ENCODE results near the gene CYP26B1. TPM values are rescaled to one million over a fixed set of nuclear protein-coding genes. Genes with fewer than 3 reads are reported as not detected.

Gene CYP26B1
- total RNA-seq, 1 donor from 2014 or later: 1.1 TPM

DNA sequence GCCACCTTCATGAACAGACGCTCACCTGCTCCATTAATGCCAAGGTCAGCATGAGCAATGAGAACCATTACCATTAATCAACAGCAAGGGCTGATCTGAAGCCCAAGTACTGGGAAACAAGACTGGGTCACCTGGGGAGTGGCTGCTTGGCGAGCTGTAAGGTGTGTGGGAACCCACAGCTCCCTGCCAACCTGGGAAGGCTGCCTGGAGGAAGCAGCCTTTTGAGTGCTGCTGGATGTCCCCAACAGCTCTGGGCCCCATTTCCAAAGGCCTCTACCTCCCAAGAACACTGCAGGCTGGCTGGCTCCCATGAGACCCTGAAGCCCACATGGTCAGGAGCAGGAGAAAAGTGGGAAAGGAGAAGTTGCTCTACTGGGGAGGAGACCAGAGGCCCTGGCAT, 62.1 kb downstream of the CYP26B1 start:
- no peak for DNase-seq (ENCODE audit: low read depth)
- H3K27me3 ChIP-seq (ENCODE audit: control insufficient read depth, insufficient read depth, low read length): no peaks in the 10 kb centered on the region
- no peaks in the 10 kb centered on the region for H3K36me3 ChIP-seq (ENCODE audit: control insufficient read depth, insufficient read depth, low read length)
- TF ChIP-seq, protein P1, sequence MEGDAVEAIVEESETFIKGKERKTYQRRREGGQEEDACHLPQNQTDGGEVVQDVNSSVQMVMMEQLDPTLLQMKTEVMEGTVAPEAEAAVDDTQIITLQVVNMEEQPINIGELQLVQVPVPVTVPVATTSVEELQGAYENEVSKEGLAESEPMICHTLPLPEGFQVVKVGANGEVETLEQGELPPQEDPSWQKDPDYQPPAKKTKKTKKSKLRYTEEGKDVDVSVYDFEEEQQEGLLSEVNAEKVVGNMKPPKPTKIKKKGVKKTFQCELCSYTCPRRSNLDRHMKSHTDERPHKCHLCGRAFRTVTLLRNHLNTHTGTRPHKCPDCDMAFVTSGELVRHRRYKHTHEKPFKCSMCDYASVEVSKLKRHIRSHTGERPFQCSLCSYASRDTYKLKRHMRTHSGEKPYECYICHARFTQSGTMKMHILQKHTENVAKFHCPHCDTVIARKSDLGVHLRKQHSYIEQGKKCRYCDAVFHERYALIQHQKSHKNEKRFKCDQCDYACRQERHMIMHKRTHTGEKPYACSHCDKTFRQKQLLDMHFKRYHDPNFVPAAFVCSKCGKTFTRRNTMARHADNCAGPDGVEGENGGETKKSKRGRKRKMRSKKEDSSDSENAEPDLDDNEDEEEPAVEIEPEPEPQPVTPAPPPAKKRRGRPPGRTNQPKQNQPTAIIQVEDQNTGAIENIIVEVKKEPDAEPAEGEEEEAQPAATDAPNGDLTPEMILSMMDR (IDR thresholded peaks at IDR 0.05; ENCODE audit: insufficient read depth, low read length, poor library complexity, severe bottlenecking): no peak
- no peak overlapping the region for H3K4me3 ChIP-seq (ENCODE audit: low read depth, low read length)

DNA sequence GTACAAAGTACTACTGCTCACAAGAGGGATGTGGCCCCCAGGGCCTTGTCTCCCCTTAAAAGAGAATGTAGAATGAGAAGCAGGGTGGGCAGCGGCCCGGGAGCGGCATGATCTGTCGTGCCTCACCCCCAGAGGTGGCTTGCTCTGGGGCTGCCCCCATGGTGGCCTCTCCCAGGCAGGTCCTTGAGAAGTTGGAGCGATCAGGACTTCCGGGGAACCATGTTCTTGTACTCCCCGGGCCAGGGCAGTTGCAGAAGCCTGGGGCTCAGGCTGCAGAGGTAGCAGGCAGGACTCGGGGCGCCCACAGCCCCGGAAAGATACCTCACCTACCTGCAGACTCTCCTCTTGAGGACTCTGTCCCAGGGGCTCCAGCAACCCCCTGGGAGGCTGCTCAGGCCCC, 62.6 kb downstream of the CYP26B1 start:
- TF ChIP-seq, protein P1 (IDR thresholded peaks at IDR 0.05; ENCODE audit: insufficient read depth, low read length, poor library complexity, severe bottlenecking): no peak
- H3K27me3 ChIP-seq (ENCODE audit: control insufficient read depth, insufficient read depth, low read length): no peaks in the 10 kb centered on the region
- DNase-seq (ENCODE audit: low read depth): no peak
- no peak overlapping the region for H3K4me3 ChIP-seq (ENCODE audit: low read depth, low read length)
- no peaks in the 10 kb centered on the region for H3K36me3 ChIP-seq (ENCODE audit: control insufficient read depth, insufficient read depth, low read length)

DNA sequence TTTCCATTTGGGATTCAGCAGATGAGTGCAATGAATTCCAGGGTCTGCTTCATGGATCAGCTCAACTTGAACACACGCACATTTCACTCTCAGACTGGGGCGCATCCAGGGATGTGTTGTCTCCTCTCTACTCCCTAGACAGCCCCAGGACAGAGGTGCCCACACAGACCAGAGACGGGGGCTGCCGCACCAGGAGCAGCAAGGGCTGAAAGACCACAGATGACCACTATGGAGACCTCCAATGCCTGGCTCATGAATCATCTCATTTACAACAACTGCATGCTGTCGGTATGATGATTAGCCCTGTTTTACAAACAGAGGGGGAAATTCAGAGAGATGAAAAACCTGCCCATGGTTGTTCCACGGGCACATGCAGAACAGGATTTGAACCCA, 63.1 kb downstream of the CYP26B1 start:
- DNase-seq (ENCODE audit: low read depth): no peak
- TF ChIP-seq, protein P1 (IDR thresholded peaks at IDR 0.05; ENCODE audit: insufficient read depth, low read length, poor library complexity, severe bottlenecking): no peak
- Histone ChIP-seq H3K36me3 (ENCODE audit: control insufficient read depth, insufficient read depth, low read length) (no peaks in the 10 kb centered on the region), H3K4me3 (ENCODE audit: low read depth, low read length) (no peak overlapping the region), H3K27me3 (ENCODE audit: control insufficient read depth, insufficient read depth, low read length) (no peaks in the 10 kb centered on the region)

DNA sequence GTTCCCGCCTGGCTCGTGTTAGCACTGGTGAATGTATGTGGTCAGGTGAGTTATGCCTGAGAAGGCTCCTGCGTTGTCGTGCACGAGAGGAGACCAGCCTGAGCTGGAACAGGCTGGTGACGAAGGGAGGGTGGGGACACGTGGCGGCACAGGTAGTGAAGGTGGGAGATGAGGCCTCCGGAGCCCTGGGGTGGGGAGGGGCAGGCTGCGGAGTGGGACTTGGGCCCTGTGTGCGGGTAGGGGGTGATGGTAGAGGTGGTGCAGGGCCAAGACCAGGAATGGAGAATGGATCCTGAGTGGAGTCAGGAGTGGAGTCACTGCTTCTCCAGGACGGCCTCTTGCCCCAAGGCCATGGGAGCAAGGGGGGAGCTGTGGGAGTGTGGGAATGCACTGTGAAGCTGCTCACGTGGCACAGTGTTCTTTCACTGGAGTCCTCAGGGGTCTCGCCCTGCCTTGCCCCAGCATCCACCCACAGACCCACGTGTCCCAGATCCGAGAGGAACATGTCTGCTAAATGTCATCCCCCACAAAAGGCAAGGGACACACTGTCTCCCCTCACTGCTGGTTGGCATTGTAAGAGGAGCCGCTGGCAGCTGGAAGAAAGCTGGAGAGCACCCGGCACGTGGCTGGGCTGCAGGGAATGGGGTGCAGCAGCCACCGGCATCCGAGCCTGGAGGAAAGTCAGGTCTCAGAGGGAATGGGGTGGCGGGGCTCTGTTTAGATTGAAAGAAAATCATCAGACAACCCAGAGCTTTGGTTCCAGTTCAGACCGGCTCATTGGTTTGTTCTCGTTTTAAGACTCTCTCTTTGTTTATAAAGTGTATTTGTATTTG, 63.7 kb downstream of the CYP26B1 start:
- no peak overlapping the region for H3K4me3 ChIP-seq (ENCODE audit: low read depth, low read length)
- TF ChIP-seq, protein P1 (IDR thresholded peaks at IDR 0.05; ENCODE audit: insufficient read depth, low read length, poor library complexity, severe bottlenecking): no peak
- H3K27me3 ChIP-seq (ENCODE audit: control insufficient read depth, insufficient read depth, low read length): no peaks in the 10 kb centered on the region
- H3K36me3 ChIP-seq (ENCODE audit: control insufficient read depth, insufficient read depth, low read length): no peaks in the 10 kb centered on the region
- no peak for DNase-seq (ENCODE audit: low read depth)

DNA sequence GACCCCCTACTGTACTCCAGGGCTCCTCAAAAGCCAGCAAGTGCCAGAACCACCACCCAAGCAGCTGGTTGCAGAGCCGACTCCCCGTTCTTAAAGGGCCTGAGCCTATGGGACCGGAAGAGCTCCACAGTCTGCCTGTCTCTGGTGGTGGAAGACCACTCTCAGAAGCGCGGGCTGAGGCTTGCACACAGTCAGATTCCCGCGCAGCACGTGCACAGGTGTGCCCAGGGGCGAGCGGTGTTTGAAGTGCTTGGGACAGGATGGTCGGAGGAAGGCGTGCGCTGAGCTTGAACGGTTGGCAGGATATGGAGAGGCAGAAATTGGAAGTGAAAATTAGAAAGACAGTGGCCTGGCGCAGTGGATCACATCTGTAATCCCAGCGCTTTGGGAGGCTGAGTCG, 64.8 kb downstream of the CYP26B1 start:
- no peak for DNase-seq (ENCODE audit: low read depth)
- H3K4me3 ChIP-seq (ENCODE audit: low read depth, low read length): no peak overlapping the region
- TF ChIP-seq, protein P1 (IDR thresholded peaks at IDR 0.05; ENCODE audit: insufficient read depth, low read length, poor library complexity, severe bottlenecking): no peak
- H3K36me3 ChIP-seq (ENCODE audit: control insufficient read depth, insufficient read depth, low read length): no peaks in the 10 kb centered on the region
- no peaks in the 10 kb centered on the region for H3K27me3 ChIP-seq (ENCODE audit: control insufficient read depth, insufficient read depth, low read length)

All from kidney epithelial cell (primary cell).